Mammary epithelial cell (primary cell): ENCODE data around the gene FMO5.

Experiments used
- EZH2 ChIP-seq: IDR thresholded peaks from 2 replicates; pipeline ENCODE4 v1.6.1; 2012; ENCODE audit warnings: low read length, inconsistent platforms, borderline replicate concordance
- TF ChIP-seq, protein P1 (sequence below), 2 donors: IDR thresholded peaks in 1 of 2; conservative IDR thresholded peaks in 1 of 2; 2 replicates each; pipeline ENCODE4 v1.5.1; 2011 to 2012; ENCODE audit warnings: inconsistent platforms in 2 of 2, low read length in 2 of 2, mild to moderate bottlenecking in 2 of 2, control low read depth in 1 of 2, low read depth in 1 of 2; ENCODE audit not compliant: insufficient read depth in 1 of 2; ENCODE audit errors: extremely low read depth in 1 of 2

DNA sequence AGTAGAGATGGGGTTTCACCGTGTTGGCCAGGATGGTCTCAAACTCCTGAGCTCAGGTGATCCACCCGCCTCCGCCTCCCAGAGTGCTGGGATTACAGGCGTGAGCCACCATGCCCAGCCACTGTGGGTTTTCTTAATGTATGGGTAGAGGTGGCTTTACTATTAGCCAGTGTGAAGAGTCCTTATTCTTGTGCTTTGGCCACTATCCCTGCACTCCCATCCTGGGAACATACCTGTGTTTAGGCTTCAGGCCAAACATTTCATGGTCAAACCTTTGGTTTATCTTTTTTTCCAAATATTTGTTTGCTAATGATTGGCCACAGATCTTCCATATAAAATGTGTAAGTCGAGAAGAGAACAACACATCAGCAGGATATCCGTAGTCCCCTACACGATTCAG is 16.5 kb downstream of the FMO5 start:
- TF ChIP-seq, protein P1, sequence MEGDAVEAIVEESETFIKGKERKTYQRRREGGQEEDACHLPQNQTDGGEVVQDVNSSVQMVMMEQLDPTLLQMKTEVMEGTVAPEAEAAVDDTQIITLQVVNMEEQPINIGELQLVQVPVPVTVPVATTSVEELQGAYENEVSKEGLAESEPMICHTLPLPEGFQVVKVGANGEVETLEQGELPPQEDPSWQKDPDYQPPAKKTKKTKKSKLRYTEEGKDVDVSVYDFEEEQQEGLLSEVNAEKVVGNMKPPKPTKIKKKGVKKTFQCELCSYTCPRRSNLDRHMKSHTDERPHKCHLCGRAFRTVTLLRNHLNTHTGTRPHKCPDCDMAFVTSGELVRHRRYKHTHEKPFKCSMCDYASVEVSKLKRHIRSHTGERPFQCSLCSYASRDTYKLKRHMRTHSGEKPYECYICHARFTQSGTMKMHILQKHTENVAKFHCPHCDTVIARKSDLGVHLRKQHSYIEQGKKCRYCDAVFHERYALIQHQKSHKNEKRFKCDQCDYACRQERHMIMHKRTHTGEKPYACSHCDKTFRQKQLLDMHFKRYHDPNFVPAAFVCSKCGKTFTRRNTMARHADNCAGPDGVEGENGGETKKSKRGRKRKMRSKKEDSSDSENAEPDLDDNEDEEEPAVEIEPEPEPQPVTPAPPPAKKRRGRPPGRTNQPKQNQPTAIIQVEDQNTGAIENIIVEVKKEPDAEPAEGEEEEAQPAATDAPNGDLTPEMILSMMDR (conservative IDR thresholded peaks at IDR 0.05 in 1 of 2, IDR thresholded peaks at IDR 0.05 in 1 of 2; ENCODE audit: extremely low read depth in 1 of 2, insufficient read depth in 1 of 2, low read depth in 1 of 2, low read length in 2 of 2) = no peak
- TF ChIP-seq EZH2 = no peak
